ENCODE results near the gene SH2D4B. TPM values are rescaled to one million over a fixed set of nuclear protein-coding genes. Genes with fewer than 3 reads are reported as not detected.

The SH2D4B gene
- total RNA-seq, 4 donors from 2014 or later, result 0.18 to 0.23 TPM; not detected in 2

DNA sequence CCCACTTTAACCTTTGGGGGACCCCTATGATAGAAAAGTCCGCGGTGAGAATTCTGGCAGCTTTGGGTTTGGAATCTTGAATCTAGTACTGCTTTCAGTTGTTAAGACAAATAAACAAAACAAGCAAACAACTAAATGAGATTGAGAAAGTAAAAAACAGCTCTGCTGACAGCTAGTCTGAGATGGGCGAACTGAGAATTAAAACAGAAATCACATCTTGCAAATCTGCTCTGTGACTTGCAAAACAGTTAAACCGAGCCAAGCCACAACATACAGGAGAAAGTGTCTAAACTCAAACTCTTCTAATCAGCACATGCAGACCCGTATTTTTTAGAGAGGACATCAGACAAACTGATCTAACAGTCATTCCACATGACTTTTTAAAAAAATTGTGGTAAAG is 110.4 kb downstream of the SH2D4B start:
- H3K4me1 ChIP-seq, result no peaks in the 10 kb centered on the region
- WGBS, result 59% methylated on average over 5 of the region's 5 CpGs
- H3K36me3 ChIP-seq, result no peaks in the 10 kb centered on the region
- TF ChIP-seq EP300 (IDR thresholded peaks at IDR 0.05), result no peak
- TF ChIP-seq, protein P1, sequence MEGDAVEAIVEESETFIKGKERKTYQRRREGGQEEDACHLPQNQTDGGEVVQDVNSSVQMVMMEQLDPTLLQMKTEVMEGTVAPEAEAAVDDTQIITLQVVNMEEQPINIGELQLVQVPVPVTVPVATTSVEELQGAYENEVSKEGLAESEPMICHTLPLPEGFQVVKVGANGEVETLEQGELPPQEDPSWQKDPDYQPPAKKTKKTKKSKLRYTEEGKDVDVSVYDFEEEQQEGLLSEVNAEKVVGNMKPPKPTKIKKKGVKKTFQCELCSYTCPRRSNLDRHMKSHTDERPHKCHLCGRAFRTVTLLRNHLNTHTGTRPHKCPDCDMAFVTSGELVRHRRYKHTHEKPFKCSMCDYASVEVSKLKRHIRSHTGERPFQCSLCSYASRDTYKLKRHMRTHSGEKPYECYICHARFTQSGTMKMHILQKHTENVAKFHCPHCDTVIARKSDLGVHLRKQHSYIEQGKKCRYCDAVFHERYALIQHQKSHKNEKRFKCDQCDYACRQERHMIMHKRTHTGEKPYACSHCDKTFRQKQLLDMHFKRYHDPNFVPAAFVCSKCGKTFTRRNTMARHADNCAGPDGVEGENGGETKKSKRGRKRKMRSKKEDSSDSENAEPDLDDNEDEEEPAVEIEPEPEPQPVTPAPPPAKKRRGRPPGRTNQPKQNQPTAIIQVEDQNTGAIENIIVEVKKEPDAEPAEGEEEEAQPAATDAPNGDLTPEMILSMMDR (IDR thresholded peaks at IDR 0.05), result no peak
- no peak for TF ChIP-seq POLR2A (IDR thresholded peaks at IDR 0.05)
- no peak for TF ChIP-seq POLR2AphosphoS5 (IDR thresholded peaks at IDR 0.05)
- no peaks in the 10 kb centered on the region for H3K9me3 ChIP-seq
- H3K4me3 ChIP-seq, result no peak overlapping the region
- DNase-seq (ENCODE audit: low spot score in 2 of 2), result no peak
- no peak overlapping the region for H3K27ac ChIP-seq
- H3K27me3 ChIP-seq, result no peaks in the 10 kb centered on the region

- Histone ChIP-seq H3K9me3 (no peaks in the 10 kb centered on the region), H3K27me3 (no peaks in the 10 kb centered on the region), H3K4me1 (no peaks in the 10 kb centered on the region), H3K4me3 (no peak overlapping the region), H3K36me3 (no peaks in the 10 kb centered on the region), H3K27ac (no peak overlapping the region)
- TF ChIP-seq POLR2A (IDR thresholded peaks at IDR 0.05) (no peak), POLR2AphosphoS5 (IDR thresholded peaks at IDR 0.05) (no peak), EP300 (IDR thresholded peaks at IDR 0.05) (no peak)
- TF ChIP-seq, protein P1 (IDR thresholded peaks at IDR 0.05), result no peak
- WGBS, result 98% methylated on average over 6 of the region's 6 CpGs
- no peak for DNase-seq (ENCODE audit: low spot score in 2 of 2)
These were observed 111.5 kb downstream of the SH2D4B start for GRCh38 chr10:80649183-80649582.

DNA sequence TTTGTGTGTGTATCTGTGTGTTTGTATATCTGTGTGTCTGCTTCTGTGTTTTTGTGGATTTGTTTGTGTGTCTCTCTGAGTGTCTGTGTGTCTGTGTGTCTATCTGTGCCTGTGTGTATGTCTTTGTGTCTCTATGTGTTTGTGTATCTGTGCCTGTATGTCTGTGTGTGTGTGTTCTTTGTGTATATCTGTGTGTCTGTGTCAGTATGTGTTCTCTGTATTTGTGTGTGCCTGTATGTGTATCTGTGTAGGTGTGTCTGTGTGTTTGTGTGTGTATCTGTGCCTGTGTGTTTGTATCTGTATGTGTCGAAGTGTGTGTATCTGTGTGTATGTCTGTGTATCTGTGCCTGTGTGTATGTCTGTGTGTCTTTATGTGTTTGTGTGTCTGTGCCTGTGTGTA is 118.2 kb downstream of the SH2D4B start:
- H3K4me1 ChIP-seq, result no peaks in the 10 kb centered on the region
- no peak overlapping the region for H3K27ac ChIP-seq
- H3K36me3 ChIP-seq, result no peaks in the 10 kb centered on the region
- peaks cover 7% of the 10 kb centered on the region for H3K9me3 ChIP-seq
- no peak for DNase-seq (ENCODE audit: low spot score in 2 of 2)
- TF ChIP-seq EP300 (IDR thresholded peaks at IDR 0.05), result no peak
- TF ChIP-seq POLR2AphosphoS5 (IDR thresholded peaks at IDR 0.05), result no peak
- TF ChIP-seq POLR2A (IDR thresholded peaks at IDR 0.05), result no peak
- no peaks in the 10 kb centered on the region for H3K27me3 ChIP-seq
- no peak overlapping the region for H3K4me3 ChIP-seq
- WGBS, result 94% methylated on average over 1 of the region's 1 CpG

- 98% methylated on average over 6 of the region's 6 CpGs for WGBS
- H3K27ac ChIP-seq, result no peak overlapping the region
- TF ChIP-seq, protein P1 (IDR thresholded peaks at IDR 0.05), result no peak
- TF ChIP-seq EP300 (IDR thresholded peaks at IDR 0.05) (no peak), POLR2AphosphoS5 (IDR thresholded peaks at IDR 0.05) (no peak), POLR2A (IDR thresholded peaks at IDR 0.05) (no peak)
- no peaks in the 10 kb centered on the region for H3K27me3 ChIP-seq
- H3K4me1 ChIP-seq, result peaks cover 3% of the 10 kb centered on the region
- H3K4me3 ChIP-seq, result no peak overlapping the region
- no peaks in the 10 kb centered on the region for H3K36me3 ChIP-seq
- peaks cover 7% of the 10 kb centered on the region for H3K9me3 ChIP-seq
- DNase-seq (ENCODE audit: low spot score in 2 of 2), result no peak
These were observed 120.4 kb downstream of the SH2D4B start for GRCh38 chr10:80658068-80658467.

GRCh38 chr10:80659289-80659688 is 121.6 kb downstream of the SH2D4B start:
- Histone ChIP-seq H3K27ac (no peak overlapping the region), H3K4me1 (peaks cover 15% of the 10 kb centered on the region), H3K27me3 (no peaks in the 10 kb centered on the region), H3K36me3 (no peaks in the 10 kb centered on the region), H3K9me3 (peaks cover 7% of the 10 kb centered on the region), H3K4me3 (no peak overlapping the region)
- DNase-seq (ENCODE audit: low spot score in 2 of 2), result no peak
- WGBS, result 76% methylated on average over 9 of the region's 9 CpGs
- TF ChIP-seq POLR2AphosphoS5 (IDR thresholded peaks at IDR 0.05) (no peak), EP300 (IDR thresholded peaks at IDR 0.05) (no peak), POLR2A (IDR thresholded peaks at IDR 0.05) (no peak)
- TF ChIP-seq, protein P1 (IDR thresholded peaks at IDR 0.05), result no peak

DNA sequence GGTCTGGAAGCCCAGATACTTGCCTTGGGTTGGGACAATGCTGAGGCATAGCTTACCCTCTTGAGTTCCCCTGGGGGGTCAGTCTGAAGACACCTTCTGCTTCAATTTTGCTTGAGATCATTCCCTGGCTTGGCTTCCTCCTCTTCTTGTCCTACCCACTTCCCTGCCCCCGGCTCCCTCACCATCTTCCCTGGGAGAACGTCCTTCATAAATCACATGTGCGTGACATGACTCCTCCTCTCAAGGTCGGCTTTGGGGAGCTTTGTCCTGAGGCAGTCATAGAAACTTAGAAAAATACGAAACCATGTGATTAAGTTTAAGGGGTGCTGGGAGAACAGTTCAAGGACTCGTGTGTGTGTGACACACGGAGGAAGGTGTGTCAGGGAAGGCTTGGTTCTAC is 122.6 kb downstream of the SH2D4B start:
- TF ChIP-seq POLR2AphosphoS5 (IDR thresholded peaks at IDR 0.05) (no peak), EP300 (IDR thresholded peaks at IDR 0.05) (no peak), POLR2A (IDR thresholded peaks at IDR 0.05) (no peak)
- TF ChIP-seq, protein P1 (IDR thresholded peaks at IDR 0.05), result no peak
- H3K4me3 ChIP-seq, result no peak overlapping the region
- no peaks in the 10 kb centered on the region for H3K27me3 ChIP-seq
- H3K9me3 ChIP-seq, result peaks cover 7% of the 10 kb centered on the region
- 77% methylated on average over 7 of the region's 7 CpGs for WGBS
- no peak overlapping the region for H3K27ac ChIP-seq
- DNase-seq (ENCODE audit: low spot score in 2 of 2), result no peak
- H3K4me1 ChIP-seq, result peaks cover 17% of the 10 kb centered on the region
- no peaks in the 10 kb centered on the region for H3K36me3 ChIP-seq
